T-helper 2 cell treated with Interferon-gamma antibody and Interleukin-4, amounts not matched to agents 100 ng/mL and 5 ng/mL, for 36 hours (primary cell): ENCODE data around the gene COP1. TPM values are rescaled to one million over a fixed set of nuclear protein-coding genes. Genes with fewer than 3 reads are reported as not detected.

Source experiments
- intact Hi-C: fragments of 100-400 bp; cut with micrococcal nuclease; formaldehyde crosslinking; loops from one replicate; pipeline ENCODE4 v1.15.1; 2023
- total RNA-seq: library from RNA; stranded (reverse); gene quantifications from 2 replicates; pipeline ENCODE4 v1.2.3, GENCODE V29; 2022

The COP1 gene
- total RNA-seq, 1 donor from 2014 or later: 45.8 TPM

GRCh38 chr1:175976865-175977642 lies 230.0 kb downstream of the COP1 start:
- intact Hi-C loops: no loop called here

- intact Hi-C loops: no loop called here
Measured at GRCh38 chr1:175969231-175969630, 237.9 kb downstream of the COP1 start.

GRCh38 chr1:175968486-175969172 lies 238.5 kb downstream of the COP1 start:
- intact Hi-C loops: no loop called here

- intact Hi-C loops: no loop called here
Measured at GRCh38 chr1:175963740-175964139, 243.3 kb downstream of the COP1 start.

GRCh38 chr1:175960169-175960568 lies 246.9 kb downstream of the COP1 start:
- intact Hi-C loops: no loop called here

GRCh38 chr1:175951627-175952026 lies 255.5 kb downstream of the COP1 start:
- intact Hi-C loops: no loop called here

GRCh38 chr1:175947771-175948170 lies 259.3 kb downstream of the COP1 start:
- intact Hi-C loops: no loop called here

- intact Hi-C loops: no loop called here
Measured at GRCh38 chr1:175944591-175944990, 262.5 kb downstream of the COP1 start.

GRCh38 chr1:175941164-175941563 lies 265.9 kb downstream of the COP1 start:
- intact Hi-C loops: no loop called here

GRCh38 chr1:175936736-175937135 lies 270.4 kb downstream of the COP1 start:
- intact Hi-C loops: no loop called here

GRCh38 chr1:175935566-175936115 lies 271.4 kb downstream of the COP1 start:
- intact Hi-C loops: no loop called here

GRCh38 chr1:175935166-175935565 lies 271.9 kb downstream of the COP1 start:
- intact Hi-C loops: no loop called here

- intact Hi-C loops: no loop called here
Measured at GRCh38 chr1:175933801-175934200, 273.3 kb downstream of the COP1 start.

GRCh38 chr1:175927944-175928343 lies 279.1 kb downstream of the COP1 start:
- intact Hi-C loops: no loop called here

GRCh38 chr1:175922254-175922881 lies 284.7 kb downstream of the COP1 start:
- intact Hi-C loops: no loop called here

GRCh38 chr1:175920381-175920780 lies 286.7 kb downstream of the COP1 start:
- intact Hi-C loops: no loop called here

- intact Hi-C loops: no loop called here
Measured at GRCh38 chr1:175919001-175919400, 288.1 kb downstream of the COP1 start.

- intact Hi-C loops: no loop called here
Measured at GRCh38 chr1:175918364-175918801, 288.7 kb downstream of the COP1 start.

GRCh38 chr1:175914115-175914514 lies 293.0 kb downstream of the COP1 start:
- intact Hi-C loops: no loop called here

- intact Hi-C loops: no loop called here
Measured at GRCh38 chr1:175911138-175911537, 295.9 kb downstream of the COP1 start.

- intact Hi-C loops: no loop called here
Measured at GRCh38 chr1:175906370-175906769, 300.7 kb downstream of the COP1 start.

- intact Hi-C loops: no loop called here
Measured at GRCh38 chr1:175904808-175905207, 302.3 kb downstream of the COP1 start.
